ENCODE results near the gene JAKMIP2.

DNA sequence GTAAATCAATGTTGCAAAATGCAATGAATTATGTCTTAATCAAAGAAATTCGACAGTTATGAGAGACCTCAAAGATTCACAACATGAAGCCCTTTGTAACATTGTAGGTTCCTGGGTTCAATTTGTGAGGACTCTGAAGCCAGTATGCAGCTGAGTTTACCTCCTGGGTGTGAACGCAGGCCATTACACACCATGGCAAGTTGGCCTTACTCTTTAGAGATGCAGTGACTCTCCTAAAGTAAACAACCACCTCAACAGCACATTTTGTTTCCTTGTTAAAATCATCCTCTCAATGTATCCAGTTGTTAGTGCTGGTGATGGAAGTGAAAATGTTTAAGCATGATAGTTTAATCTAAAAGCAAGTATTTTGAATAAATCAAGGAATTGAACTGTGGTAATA, 73.8 kb downstream of the JAKMIP2 start:
- TF ChIP-seq, protein P1, sequence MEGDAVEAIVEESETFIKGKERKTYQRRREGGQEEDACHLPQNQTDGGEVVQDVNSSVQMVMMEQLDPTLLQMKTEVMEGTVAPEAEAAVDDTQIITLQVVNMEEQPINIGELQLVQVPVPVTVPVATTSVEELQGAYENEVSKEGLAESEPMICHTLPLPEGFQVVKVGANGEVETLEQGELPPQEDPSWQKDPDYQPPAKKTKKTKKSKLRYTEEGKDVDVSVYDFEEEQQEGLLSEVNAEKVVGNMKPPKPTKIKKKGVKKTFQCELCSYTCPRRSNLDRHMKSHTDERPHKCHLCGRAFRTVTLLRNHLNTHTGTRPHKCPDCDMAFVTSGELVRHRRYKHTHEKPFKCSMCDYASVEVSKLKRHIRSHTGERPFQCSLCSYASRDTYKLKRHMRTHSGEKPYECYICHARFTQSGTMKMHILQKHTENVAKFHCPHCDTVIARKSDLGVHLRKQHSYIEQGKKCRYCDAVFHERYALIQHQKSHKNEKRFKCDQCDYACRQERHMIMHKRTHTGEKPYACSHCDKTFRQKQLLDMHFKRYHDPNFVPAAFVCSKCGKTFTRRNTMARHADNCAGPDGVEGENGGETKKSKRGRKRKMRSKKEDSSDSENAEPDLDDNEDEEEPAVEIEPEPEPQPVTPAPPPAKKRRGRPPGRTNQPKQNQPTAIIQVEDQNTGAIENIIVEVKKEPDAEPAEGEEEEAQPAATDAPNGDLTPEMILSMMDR (IDR thresholded peaks at IDR 0.05; ENCODE audit: extremely low read depth in 1 of 2, insufficient read depth in 1 of 2, low read depth in 1 of 2, low read length in 2 of 2): no peak
- TF ChIP-seq POLR2AphosphoS5 (IDR thresholded peaks at IDR 0.05; ENCODE audit: insufficient read depth, low read depth, low read length): no peak
- TF ChIP-seq EZH2 (IDR thresholded peaks at IDR 0.05; ENCODE audit: borderline replicate concordance, low read depth, low read length, severe bottlenecking): no peak
- no peak for TF ChIP-seq POLR2A (IDR thresholded peaks at IDR 0.05; ENCODE audit: low read depth, low read length)
- TF ChIP-seq, protein P2, sequence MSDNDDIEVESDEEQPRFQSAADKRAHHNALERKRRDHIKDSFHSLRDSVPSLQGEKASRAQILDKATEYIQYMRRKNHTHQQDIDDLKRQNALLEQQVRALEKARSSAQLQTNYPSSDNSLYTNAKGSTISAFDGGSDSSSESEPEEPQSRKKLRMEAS (IDR thresholded peaks at IDR 0.05; ENCODE audit: insufficient read depth, insufficient read length): no peak
- TF ChIP-seq JUN (IDR thresholded peaks at IDR 0.05; ENCODE audit: borderline replicate concordance, insufficient read depth, insufficient read length, low read depth): no peak
- no peak for TF ChIP-seq FOS (IDR thresholded peaks at IDR 0.05; ENCODE audit: borderline replicate concordance, insufficient read depth, low read length)
- no peak for TF ChIP-seq GATA2 (IDR thresholded peaks at IDR 0.05; ENCODE audit: insufficient read depth, insufficient read length, low read depth, low read length)
